Measurements from ENCODE around the gene ASXL2. TPM values are rescaled to one million over a fixed set of nuclear protein-coding genes. Genes with fewer than 3 reads are reported as not detected.
"Not testable (repeated sequence)": the region's sequence is repeated elsewhere in the genome, so short reads cannot be mapped to it uniquely, and the experiment has no call there.

The ASXL2 gene
- polyA plus RNA-seq, 1 donor = 11.8 TPM

DNA sequence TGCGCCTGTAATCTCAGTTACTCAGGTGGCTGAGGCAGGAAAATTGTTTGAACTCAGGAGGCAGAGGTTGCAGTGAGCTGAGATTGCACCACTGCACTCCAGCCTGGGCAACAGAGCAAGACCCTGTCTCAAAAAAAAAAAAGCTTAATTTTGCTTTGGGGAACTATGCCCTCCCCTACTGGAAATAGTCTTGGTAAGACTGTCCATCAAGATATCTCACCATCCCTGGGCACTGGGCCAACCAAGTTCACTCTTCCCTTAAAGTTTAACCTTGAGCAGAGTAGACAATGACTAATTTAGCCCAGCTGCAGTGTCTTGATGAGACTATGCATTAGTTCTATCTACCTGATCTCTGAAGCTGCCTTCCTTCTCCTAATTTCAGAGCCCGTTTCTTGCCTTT is 44.7 kb downstream of the ASXL2 start:
- no peak for DNase-seq (ENCODE audit: low read depth)

- no peak for DNase-seq (ENCODE audit: low read depth)
These were observed 45.4 kb downstream of the ASXL2 start for GRCh38 chr2:25832897-25833296.

DNA sequence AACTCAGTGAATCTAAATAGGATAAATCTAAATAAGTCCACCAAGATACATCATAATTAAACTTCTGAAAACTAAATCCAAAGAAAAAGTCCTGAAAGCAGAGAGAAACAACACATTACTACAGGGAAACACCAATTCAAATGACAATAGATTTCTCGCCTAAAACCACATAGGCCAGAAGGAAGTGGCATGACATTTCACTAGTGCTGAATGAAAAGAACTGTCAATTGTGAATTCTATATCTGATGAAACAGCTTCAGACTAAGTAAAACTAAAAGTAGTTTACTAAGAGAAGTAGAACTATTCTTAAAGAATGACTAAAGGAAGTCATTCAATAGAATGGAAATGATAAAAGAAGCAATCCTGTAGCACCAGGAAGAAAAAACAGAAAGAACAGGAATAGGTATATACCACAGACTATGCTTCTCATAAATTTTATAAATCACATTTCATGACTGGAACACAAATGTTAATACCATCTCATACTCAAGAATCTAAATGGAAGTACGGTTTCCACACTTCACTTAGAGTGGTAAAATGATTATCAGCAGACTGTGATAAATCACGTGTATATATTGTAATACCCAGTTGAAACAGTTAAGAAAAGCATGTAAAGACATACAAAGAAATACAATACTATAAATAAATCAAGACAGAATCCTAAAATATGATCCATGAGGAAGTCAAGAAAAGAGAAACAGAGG is 46.4 kb downstream of the ASXL2 start:
- no peak for DNase-seq (ENCODE audit: low read depth)

- no peak for DNase-seq (ENCODE audit: low read depth)
These were observed 48.5 kb downstream of the ASXL2 start for GRCh38 chr2:25829828-25830227.

DNA sequence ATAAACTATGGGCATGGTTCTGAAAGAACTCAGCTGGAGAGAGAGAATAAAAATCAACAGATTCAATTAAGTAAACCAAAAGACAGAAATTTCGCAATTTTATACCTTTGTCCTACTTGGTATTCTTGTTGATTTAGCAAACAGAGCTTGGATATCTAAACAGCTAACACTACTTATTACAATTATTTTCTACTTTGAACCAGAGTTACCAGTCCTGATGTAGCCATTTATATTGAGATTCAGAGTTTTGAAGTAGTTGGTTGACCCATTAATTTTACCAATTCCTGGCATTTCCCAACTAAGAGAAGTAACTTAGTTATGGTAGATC is 48.9 kb downstream of the ASXL2 start:
- no peak for DNase-seq (ENCODE audit: low read depth)

DNA sequence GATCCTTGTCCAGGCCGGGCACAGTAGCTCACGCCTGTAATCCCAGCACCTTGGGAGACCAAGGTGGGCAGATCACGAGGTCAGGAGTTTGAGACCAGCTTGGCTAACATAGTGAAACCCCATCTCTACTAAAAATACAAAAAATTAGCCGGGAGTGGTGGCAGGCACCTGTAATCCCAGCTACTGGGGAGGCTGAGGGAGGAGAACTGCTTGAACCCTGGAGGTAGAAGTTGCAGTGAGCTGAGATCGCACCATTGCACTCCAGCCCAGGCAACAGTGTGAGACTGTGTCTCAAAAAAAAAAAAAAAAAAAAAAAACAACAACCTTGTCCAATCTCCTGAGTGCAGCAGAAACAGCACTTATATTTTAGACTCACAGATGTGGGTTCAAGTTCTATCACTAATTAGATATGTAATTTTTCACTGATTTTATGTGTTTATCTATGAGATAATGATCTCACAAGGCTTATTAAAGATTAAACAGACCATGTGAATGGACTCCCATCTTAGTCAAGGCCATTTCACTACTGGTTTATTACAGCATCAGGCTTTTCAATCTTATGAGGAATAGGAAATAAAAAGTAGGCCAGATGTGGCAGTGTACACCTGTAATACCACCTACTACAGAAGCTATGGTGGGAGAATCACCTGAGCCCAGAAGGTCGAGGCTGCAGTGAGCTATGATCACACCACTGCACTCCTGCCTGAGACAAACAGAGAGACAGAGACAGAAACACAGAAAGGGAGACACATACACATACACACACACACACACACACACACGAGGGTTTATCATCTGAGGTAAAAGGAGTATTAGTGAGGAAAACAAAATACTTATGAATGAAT is 49.5 kb downstream of the ASXL2 start:
- DNase-seq (ENCODE audit: low read depth) = not testable (repeated sequence)

- no peak for DNase-seq (ENCODE audit: low read depth)
These were observed 53.0 kb downstream of the ASXL2 start for GRCh38 chr2:25825238-25825637.

DNA sequence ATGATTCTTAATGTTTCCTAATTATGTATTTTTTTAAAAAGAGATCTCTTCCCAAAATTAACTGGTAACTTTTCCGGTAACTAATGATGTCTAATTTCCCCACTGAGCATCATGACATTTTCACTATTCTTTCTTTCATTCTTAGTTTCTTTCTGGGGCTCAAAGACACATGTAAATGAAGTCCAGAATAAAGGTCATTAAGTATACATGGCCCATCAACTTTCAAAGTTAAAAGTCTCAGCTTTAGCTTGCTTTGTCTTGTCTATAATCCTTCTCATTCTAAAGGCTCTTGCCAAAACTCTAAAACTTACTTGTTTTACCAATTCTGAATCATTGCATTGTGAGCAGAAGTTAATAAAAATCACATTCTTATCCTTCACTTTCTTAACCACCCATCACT is 53.6 kb downstream of the ASXL2 start:
- DNase-seq (ENCODE audit: low read depth) = no peak

DNA sequence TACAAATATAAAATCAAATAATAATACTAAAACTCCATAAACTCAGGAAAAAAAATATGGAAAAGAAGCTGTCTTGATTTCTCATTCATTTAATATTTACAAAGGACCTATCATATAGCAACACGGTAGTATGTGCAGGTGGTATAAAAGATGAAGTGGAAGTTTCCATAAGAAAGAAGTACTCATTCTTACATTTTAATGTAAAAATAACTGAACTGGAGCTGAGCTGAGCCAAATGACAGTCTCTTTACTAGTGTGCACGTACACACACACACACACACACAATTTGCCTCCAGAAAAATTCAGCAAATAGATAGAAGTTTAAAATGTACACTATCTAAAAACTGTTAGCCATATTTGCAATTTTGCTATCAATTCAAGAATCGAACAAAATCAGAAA is 54.1 kb downstream of the ASXL2 start:
- DNase-seq (ENCODE audit: low read depth) = no peak

DNA sequence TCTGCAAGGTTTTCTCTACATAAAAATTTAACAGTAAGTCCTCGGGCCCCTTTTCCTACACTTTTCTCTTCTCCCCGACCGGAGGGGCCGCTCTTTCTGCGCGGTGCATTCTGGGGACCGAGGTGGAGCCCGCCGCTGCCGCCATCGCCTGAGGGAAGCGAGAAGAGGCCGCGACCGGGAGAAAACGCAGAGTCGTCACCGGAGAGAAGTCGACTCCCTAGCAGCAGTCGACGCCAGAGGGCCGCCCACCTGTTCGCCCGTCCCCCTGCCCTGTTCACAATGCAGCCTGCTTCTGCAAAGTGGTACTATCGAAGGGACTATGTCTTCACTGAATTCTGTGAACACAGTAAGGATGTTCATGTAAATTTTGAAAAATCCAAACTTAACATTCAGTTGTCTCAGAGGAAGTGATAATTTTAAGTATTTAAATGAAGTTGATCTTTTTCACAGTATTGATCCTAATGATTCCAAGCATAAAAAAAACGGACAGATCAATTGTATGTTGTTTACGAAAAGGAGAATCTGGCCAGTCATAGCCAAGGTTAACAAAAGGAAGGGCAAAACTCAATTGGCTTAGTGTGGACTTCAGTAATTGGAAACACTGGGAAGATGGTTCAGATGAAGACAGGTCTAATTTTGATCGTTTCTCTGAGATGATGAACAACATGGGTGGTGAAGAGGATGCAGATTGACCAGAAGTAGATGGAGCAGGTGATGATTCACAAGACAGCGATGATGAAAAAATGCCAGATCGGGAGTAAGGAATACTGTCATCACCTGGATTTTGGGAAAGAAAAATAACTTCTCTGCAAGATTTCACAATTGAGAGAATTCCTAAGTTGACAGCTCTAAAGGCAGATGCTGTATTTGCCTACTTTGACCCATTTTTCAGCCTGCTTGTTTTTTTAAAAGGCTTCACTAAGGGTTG is 55.8 kb downstream of the ASXL2 start:
- DNase-seq (ENCODE audit: low read depth) = no peak

- no peak for DNase-seq (ENCODE audit: low read depth)
These were observed 56.8 kb downstream of the ASXL2 start for GRCh38 chr2:25821225-25822056.

DNA sequence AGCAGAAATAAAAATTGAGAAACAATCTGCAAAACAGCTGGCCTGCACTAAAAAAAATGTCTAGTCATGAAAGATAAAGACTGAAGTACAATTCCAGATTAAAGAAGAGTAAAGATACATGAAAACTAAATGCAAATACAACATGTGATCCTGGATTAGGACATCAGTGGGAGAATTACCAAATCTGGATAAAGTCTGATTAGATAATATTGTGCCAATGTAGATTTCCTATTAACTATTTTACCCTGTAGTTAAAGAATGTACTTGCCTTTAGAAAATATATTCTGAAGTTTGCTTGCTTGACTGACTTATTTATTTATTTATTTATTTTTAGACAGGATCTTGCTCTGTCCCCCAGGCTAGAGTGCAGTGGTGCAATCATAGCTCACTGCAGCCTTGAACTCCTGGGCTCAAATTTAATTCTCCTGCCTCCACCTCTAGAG is 58.7 kb downstream of the ASXL2 start:
- no peak for DNase-seq (ENCODE audit: low read depth)

DNA sequence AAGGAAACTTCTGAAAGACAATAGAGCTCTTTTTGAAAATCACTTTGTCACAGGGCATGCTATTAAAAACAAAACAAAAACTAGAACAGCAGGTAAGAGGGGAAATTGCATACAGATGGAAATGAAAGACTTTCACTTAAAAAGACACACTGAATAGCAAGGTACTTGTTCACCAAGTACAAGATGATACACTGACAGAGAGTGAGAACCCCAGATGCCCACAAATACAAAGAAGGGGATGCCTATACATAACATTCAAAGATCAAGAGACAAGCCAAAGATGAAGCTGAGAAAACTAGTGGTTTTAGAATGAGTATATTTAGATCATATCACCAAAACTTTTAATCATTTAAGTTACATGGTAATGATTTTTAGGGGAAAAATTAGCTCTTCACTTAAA is 60.7 kb downstream of the ASXL2 start:
- no peak for DNase-seq (ENCODE audit: low read depth)

DNA sequence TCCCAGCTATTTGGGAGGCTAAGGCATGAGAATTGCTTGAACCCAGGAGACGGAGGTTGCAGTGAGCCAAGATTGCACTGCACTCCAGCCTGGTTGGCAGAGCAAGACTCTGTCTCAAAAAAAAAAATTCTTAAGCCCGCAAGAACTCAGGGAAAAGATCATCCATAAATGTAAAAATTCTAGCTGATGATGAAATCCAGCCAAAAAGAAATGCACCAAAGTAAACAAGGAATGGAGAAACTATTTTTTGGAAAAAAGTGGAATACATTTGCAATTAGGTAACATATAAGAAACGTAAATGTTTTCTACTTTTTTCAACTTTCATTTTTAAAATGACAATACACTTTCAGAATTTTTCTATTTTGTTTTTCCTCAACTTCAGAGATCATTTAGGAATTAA is 61.3 kb downstream of the ASXL2 start:
- DNase-seq (ENCODE audit: low read depth) = no peak

DNA sequence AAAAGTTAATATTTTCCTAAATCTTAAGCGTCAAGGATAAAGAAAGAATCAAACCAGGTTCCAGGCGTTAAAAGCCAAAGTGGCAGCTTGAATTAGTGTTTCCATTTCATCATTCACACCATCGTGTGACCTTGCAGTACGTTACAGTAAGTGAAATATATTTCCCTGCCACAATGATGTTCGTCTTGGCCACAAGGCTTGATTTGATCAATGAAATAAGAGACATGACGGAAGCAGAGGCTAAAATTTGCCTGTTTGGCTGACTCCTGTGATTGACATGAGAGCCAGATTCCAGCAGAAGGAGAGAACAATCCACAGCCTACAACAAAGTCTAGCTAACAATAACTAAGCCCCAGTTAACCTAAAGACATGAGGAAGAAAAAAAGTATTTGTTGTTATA is 62.0 kb downstream of the ASXL2 start:
- no peak for DNase-seq (ENCODE audit: low read depth)

DNA sequence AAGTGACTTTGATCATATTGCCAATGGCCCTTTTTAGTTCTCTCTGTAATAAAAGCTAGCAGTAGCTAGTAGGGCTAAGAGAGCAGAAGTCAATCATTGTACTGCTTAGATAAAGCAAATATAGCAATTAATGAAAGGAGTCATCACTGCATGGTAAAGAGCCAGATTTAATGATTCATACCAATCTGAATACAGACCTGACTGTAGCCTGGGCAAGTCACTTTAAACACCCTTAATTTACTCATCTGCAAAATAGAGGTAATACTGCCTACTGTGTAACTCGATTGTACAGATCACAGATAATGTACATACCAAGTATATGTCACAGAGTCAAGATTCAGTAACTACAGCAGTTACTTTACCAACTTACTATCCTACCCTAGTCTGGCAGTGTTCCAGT is 63.6 kb downstream of the ASXL2 start:
- no peak for DNase-seq (ENCODE audit: low read depth)

- DNase-seq (ENCODE audit: low read depth) = no peak
These were observed 67.9 kb downstream of the ASXL2 start for GRCh38 chr2:25810428-25810827.

- no peak for DNase-seq (ENCODE audit: low read depth)
These were observed 68.6 kb downstream of the ASXL2 start for GRCh38 chr2:25809646-25810045.

GRCh38 chr2:25808006-25808383 is 70.3 kb downstream of the ASXL2 start:
- no peak for DNase-seq (ENCODE audit: low read depth)

DNA sequence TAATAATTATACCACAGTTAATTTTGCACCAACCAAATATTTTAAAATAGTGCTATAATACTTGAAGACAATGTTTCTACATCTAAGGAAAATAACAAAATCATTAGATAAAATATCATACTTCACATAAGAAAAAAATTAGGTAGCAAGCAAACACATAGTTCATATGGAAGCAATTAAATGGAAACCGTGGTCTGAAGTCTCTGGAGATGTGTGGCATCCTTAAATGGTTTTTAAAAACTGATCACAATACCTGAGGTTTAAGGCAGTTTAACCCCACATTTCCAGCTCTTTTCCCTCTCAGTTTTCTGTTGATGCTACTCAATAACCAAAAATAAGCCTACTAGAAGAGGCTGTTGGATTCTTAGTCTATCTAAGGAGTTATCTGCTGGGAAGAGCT is 71.3 kb downstream of the ASXL2 start:
- no peak for DNase-seq (ENCODE audit: low read depth)

- no peak for DNase-seq (ENCODE audit: low read depth)
These were observed 72.3 kb downstream of the ASXL2 start for GRCh38 chr2:25805987-25806386.
